NCI-H345 (cell line): ENCODE results near the gene FN3K.

Source experiments
- DNase-seq: peaks from one replicate; lab custom pipeline; 2025; lab: John Stamatoyannopoulos, UW

The FN3K gene

GRCh38 chr17:82795615-82796014 is 60.2 kb downstream of the FN3K start:
- peak; percentile 30 for DNase-seq

GRCh38 chr17:82797061-82797460 is 61.6 kb downstream of the FN3K start:
- no peak for DNase-seq

DNA sequence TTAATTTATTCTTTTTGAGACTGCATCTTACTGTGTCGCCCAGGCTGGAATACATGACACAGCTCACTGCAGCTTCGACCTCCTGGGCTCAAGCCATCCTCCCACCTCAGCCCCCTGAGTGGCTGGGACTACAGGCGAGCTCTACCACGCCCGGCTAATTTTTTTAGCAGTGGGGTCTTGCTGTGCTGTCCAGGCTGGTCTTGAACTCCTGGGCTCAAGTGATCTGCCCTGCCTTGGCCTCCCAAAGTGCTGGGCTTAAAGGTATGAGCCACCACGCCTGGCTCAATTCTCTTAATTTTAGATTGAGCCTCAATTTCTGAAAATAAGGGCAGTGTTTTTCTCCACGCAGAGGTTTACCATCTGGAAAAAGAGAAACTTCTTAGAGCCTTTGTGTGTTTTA is 63.3 kb downstream of the FN3K start:
- no peak for DNase-seq

DNA sequence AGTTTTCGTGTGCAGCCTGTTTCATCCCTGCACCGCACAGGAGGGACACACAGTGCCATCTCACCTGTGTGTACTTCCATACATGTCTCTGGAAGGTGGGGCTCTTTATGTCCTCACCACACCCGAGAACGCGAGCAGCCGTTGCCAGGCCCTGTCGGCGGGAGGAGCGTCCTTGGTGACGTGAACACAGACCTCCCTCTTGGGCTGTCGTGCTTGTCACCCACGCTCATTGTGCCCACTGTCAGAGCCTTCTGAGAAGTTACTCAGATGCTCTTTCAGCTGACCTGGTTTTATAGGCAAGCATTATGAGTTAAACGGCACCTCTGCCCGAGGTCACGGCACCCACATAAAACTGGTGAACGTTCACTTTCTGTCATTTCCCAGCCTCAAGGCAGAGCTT is 64.2 kb downstream of the FN3K start:
- DNase-seq: no peak
